ENCODE measurements around the gene TXNDC2. TPM values are rescaled to one million over a fixed set of nuclear protein-coding genes. Genes with fewer than 3 reads are reported as not detected.

TXNDC2 gene
- total RNA-seq, 1 experiment from 2014 or later = not detected

DNA sequence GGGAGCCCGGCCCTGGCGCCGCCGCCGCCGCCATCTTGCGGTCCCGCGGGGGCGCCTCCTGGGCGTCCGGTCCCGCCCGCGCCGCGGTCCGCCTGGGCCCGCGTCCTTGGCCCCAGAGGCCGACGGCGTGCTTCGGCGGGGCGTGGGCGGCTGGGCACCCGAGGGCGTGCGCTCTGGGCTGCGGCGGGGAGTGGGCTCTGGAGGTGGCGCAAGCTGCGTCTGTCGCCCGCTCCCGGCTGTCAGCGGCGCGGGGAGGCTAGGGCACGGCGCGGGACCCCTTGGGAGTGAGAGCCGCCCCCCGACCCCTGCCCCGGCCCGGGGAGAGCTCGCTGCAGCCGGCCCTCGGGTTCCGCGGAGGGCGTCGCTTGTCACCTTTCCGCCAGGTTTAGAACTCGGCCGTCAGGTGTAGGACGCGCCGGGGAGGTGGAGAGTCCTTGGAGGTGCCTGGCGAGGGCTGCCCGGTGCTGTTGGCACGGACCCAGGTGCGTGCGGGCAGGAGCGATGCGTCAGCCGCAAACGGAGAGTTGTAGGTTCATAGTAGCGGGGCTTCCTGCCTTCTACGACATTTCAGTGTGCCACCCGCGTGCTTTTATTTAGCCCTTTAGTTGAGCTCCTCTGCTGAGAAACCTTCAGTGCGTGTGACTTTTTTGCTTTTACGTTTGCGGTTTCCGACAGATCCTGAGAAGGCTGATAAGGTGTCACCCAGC, 29.0 kb downstream of the TXNDC2 start:
- Mint-ChIP-seq H3K36me3 (ENCODE audit: insufficient read depth, unreplicated experiment) (no peaks in the 10 kb centered on the region), H3K27ac (ENCODE audit: unreplicated experiment) (peak overlapping the region; percentile 72), H3K27me3 (ENCODE audit: insufficient read depth, unreplicated experiment) (no peaks in the 10 kb centered on the region), H3K4me3 (ENCODE audit: unreplicated experiment) (peak overlapping the region; percentile 87), H3K4me1 (ENCODE audit: low read depth, unreplicated experiment) (peaks cover 14% of the 10 kb centered on the region), H3K9me3 (ENCODE audit: unreplicated experiment) (no peaks in the 10 kb centered on the region)
- H3K4me3 ChIP-seq (ENCODE audit: low read depth, low read length) = peak overlapping the region; percentile 97
- H3K9me3 ChIP-seq = no peaks in the 10 kb centered on the region
- POLR2A ChIA-PET = no interaction called here
- H3K27me3 ChIP-seq (replicated peaks; ENCODE audit: control insufficient read depth, insufficient read depth, low read length) = no peaks in the 10 kb centered on the region
- H3K4me1 ChIP-seq = peaks cover 14% of the 10 kb centered on the region
- H3K36me3 ChIP-seq (ENCODE audit: control insufficient read depth, insufficient read depth, low read length) = no peaks in the 10 kb centered on the region
- intact Hi-C loops (cut with micrococcal nuclease; ENCODE audit: unreplicated experiment) = loop anchor here (5.0 kb wide), 1 partner anchor 87 kb away; no protein-coding TSS in a partner anchor
- peak in 1 of 2 experiments; percentile 47 for DNase-seq
- CTCF ChIA-PET = no interaction called here
- TF ChIP-seq CTCF (IDR thresholded peaks at IDR 0.05; ENCODE audit: insufficient read depth in 1 of 2, low read depth in 1 of 2, low read length in 1 of 2, severe bottlenecking in 1 of 2, unreplicated experiment in 1 of 2) = no peak
- no TSS peak for BruUV-seq (replicated peaks)

GRCh38 chr18:9915291-9916076, 29.7 kb downstream of the TXNDC2 start:
- CTCF ChIA-PET = no interaction called here
- peak overlapping the region; percentile 97 for H3K4me3 ChIP-seq (ENCODE audit: low read depth, low read length)
- TSS peak; percentile 39 for BruUV-seq (replicated peaks)

More at GRCh38 chr18:9915291-9916076, 29.7 kb downstream of the TXNDC2 start:
- H3K9me3 Mint-ChIP-seq (ENCODE audit: unreplicated experiment) = no peaks in the 10 kb centered on the region
- Histone ChIP-seq H3K4me1 (peaks cover 14% of the 10 kb centered on the region), H3K9me3 (no peaks in the 10 kb centered on the region), H3K27me3 (replicated peaks; ENCODE audit: control insufficient read depth, insufficient read depth, low read length) (no peaks in the 10 kb centered on the region), H3K36me3 (ENCODE audit: control insufficient read depth, insufficient read depth, low read length) (no peaks in the 10 kb centered on the region)
- DNase-seq = no peak
- no peaks in the 10 kb centered on the region for H3K27me3 Mint-ChIP-seq (ENCODE audit: insufficient read depth, unreplicated experiment)
- POLR2A ChIA-PET = no interaction called here
- H3K27ac Mint-ChIP-seq (ENCODE audit: unreplicated experiment) = peak overlapping the region; percentile 72
- H3K4me3 Mint-ChIP-seq (ENCODE audit: unreplicated experiment) = peak overlapping the region; percentile 87
- TF ChIP-seq CTCF (IDR thresholded peaks at IDR 0.05; ENCODE audit: insufficient read depth in 1 of 2, low read depth in 1 of 2, low read length in 1 of 2, severe bottlenecking in 1 of 2, unreplicated experiment in 1 of 2) = no peak
- H3K36me3 Mint-ChIP-seq (ENCODE audit: insufficient read depth, unreplicated experiment) = no peaks in the 10 kb centered on the region
- intact Hi-C loops (cut with micrococcal nuclease; ENCODE audit: unreplicated experiment) = no loop called here
- H3K4me1 Mint-ChIP-seq (ENCODE audit: low read depth, unreplicated experiment) = peaks cover 14% of the 10 kb centered on the region
